NCI-H345 (cell line): Measurements from ENCODE around the gene PPP2R3B.
"Not testable (repeated sequence)": the region's sequence is repeated elsewhere in the genome, so short reads cannot be mapped to it uniquely, and the experiment has no call there.

Experiments used
- DNase-seq: peaks from one replicate; lab custom pipeline; 2025; lab: John Stamatoyannopoulos, UW

PPP2R3B gene

DNA sequence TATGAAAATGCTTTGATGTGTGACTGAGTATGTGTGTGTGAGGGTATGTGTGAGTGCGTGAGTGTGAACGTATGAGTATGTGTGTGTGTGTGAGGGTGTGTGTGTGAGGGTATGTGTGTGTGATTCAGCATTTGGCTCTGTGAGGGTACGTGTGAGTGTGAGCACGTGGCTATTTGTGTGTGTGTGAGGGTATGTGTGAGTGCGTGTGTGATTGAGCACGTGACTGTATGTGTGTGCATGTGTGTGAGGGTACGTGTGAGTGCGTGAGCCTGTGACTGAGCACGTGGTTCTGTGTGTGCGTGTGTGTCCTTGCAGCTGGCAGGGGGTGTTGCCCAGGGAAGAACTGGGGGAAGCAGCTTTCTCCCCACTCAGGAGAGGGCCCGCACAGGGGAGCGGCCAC, 16.1 kb upstream of the PPP2R3B start:
- DNase-seq = no peak

DNA sequence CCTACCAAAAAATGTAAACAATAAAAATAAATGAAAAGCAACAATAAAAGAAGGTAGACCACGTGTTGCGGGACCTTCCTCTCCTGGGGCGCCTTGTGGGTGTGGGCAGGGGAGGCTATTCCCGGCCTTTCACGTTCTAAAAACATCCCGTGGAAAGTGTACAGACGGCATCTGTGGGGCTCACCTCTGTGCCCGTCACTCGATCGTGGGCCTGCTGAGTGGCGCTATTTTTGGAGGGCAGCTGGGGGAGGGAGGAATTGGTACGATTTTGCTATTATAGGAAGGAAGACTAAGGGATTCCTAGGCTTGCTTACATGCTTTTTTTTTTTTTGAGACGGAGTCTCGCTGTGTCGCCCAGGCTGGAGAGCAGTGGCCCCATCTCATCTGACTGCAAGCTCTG, 13.6 kb upstream of the PPP2R3B start:
- no peak for DNase-seq

DNA sequence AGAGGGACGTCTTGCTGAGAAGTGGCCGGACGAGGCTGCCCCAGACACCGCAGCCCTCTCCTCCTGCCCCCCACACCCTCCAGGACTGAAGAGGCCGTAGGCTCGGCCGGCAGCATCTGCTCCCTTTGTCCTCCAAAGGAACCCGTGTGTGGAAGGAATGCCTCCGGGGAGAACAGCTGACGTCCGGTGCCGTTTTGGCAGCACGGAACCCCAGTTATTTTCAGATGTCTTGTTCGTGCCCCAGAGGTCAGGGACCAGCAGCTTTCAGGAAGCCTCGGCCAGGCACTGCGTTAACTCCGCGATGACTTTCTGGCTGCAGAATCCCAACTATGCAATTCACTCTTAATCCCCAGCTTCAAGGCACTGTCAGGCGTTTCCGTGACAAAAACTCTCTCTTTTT, 10.9 kb upstream of the PPP2R3B start:
- DNase-seq = no peak

DNA sequence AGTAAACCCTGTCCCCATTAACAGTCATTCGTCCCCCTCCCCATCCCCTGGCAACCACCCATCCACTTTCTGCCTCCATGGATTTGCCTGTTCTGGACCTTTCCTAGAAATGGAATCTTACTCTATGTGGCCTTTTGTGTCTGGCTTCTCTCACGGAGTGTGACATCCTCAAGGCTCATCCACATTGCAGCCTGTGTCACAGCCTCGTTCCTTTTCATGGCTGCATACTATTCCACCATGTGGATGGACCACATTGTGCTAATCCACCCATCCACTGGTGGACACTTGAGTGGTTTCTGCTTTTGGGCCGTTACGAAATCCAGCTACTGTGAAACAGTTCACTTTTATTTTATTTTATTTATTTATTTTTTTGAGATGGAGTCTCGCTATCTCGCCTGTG, 8.1 kb upstream of the PPP2R3B start:
- no peak for DNase-seq

DNA sequence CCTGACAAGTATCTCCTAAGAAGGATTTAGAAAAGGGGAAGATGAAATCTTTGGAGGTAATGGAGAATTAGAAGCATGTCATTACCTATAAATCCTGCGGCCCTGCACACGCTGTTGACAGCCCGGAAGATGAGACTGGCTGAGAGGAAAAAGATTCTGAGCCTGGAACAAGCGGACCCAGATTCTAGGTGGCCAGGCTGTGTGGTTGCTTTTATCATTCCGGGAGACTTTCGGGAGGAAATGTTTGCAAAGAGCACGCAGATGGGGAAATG, 5.8 kb upstream of the PPP2R3B start:
- DNase-seq = no peak

GRCh38 chrX:391717-392574, 5.2 kb upstream of the PPP2R3B start:
- no peak for DNase-seq

- no peak for DNase-seq
Measured at GRCh38 chrX:390459-390858, 3.8 kb upstream of the PPP2R3B start.

DNA sequence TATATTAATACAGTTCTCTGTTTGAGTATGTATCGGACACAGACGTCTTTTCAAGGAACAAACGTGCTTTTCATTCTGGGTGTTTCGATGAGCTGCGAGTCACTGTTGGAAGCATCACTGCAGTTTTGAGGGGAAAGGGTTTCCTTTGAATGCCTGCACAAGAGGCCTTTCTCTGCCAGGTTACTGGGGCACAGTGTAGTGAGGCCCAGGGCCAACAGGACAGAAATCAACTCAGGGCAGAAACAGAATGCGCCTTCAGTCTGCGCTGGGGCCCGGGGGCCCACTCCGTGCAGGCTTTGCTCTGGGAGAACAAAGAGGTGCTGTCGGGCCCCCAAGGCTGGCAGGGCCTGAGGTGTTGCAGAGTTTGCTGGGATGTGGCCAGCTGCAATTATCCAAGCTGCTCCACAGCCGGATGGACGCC, 2.3 kb upstream of the PPP2R3B start:
- no peak for DNase-seq

GRCh38 chrX:387729-388128, 1.0 kb upstream of the PPP2R3B start:
- DNase-seq = no peak

DNA sequence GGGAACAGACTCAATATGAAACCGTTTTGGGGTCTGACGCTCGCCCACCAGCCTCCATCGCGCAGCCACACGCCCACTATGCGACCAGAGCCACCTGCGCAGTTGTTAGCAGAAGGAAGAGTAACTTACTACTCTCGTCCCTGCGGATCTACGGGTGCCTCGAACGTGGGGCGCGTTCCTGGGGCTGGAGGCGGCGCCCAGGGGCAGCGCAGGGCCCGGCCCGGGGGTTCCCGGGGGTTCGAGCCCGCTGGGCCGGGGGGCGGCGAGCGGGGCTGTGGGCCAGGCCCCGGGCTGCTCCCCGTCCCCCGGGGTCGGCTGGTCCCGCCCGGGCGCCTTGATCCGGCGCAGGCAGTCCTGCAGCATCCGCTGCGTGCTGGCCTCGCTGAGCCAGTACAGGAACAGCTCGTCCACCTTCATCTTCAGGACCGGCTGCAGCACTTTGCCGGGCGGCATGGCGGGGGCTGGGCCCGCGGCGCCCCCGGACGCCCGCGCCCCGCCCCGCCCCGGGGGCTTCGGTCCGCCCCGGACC, 404 bp downstream of the PPP2R3B start:
- no peak for DNase-seq

GRCh38 chrX:385736-386135, 971 bp downstream of the PPP2R3B start:
- DNase-seq = not testable (repeated sequence)

DNA sequence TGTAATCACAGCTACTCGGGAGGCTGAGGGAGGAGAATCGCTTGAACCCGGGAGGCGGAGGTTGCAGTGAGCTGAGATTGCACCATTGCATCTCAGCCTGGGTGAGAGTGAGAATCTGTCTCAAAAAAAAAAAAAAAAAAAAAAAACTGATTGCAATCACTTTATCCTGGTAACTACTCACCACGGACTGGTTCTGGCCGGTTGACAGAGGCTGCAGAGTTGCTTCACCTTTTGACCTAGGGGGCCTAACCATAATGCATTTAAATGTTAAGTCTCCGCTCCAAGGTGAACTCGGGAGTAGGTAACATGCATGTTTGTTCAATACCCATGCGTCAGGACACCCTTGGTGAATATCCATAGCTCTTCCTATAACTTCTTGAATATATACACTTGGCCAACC, 1.8 kb downstream of the PPP2R3B start:
- DNase-seq = no peak

GRCh38 chrX:378443-378842, 8.3 kb downstream of the PPP2R3B start:
- DNase-seq = no peak

DNA sequence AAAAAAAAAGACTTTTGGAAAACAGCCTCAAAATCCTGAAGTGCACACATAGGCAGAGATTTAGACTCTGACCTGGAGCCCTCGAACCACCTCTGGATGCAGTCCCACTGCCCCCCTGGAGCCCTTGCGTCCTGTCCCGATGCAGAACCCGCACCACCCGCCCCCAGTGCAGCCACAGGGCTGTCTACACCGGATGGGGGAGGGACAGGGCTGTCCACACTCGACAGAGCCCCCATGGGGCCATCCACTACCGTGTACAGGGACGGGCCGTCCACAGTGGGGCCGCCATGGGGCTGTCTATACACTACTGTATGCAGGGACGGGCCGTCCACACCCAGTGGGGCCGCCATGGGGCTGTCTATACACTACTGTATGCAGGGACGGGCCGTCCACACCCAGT, 10.5 kb downstream of the PPP2R3B start:
- DNase-seq = not testable (repeated sequence)

DNA sequence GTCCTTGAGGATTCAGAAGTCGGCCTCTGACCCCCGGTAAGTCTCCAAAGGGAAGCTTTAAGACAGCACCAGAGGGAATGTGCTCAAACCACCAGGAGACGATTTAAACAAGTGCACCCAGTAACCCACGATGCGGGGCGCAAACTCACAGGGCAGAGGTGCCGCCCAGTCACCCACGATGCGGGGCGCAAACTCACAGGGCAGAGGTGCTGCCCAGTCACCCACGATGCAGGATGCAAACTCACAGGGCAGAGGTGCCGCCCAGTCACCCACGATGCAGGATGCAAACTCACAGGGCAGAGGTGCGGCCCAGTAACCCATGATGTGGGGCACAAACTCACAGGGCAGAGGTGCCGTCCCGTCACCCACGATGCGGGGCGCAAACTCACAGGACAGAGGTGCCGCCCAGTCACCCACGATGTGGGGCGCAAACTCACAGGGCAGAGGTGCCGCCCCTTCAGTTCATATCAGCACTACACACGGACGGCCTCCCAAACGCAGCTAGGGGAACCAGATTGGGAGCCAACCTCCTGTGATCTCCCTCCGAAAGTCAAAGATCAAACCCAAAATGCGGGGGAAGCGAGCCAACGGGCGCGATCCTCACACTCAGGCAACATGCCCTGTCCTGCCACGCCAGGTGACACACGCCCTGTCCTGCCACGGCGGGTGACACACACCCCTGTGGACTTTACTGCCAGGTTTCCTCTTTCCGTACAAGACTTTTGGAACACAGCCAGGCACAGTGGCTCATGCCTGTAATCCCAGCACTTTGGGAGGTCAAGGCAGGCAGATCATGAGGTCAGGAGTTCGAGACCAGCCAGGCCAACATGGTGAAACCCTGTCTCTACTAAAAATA, 11.3 kb downstream of the PPP2R3B start:
- no peak for DNase-seq

GRCh38 chrX:374596-374995, 12.1 kb downstream of the PPP2R3B start:
- no peak for DNase-seq

- DNase-seq = no peak
Measured at GRCh38 chrX:373641-374471, 12.9 kb downstream of the PPP2R3B start.

- no peak for DNase-seq
Measured at GRCh38 chrX:372856-373640, 13.7 kb downstream of the PPP2R3B start.

DNA sequence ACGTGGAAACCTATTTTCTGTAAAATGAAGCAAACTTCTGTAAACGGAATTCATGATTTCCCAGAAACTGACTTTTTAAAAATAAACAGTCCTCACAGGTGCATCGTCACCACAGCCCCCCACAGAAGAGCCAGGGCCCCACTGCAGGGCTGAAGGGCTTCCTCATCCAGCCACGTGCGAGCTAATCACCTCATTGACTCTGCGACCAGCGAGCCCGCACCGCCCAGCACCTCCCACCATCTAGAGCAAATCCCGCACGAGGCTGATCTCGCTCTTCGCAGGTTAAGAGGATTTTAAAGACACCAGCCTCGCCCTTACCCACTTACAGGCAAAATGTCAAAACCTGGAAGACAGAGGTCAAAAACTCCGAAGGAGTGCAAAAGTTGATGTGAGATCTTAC, 14.8 kb downstream of the PPP2R3B start:
- DNase-seq = no peak

- DNase-seq = no peak
Measured at GRCh38 chrX:370963-371745, 15.6 kb downstream of the PPP2R3B start.
